ENCODE data around the gene NCLN. TPM values are rescaled to one million over a fixed set of nuclear protein-coding genes. Genes with fewer than 3 reads are reported as not detected.

The NCLN gene
- polyA plus RNA-seq, 3 donors = 28.6 to 60.9 (median 34.5) TPM

- Histone ChIP-seq H3K27ac (ENCODE audit: low read depth in 1 of 2, low read length in 2 of 2) (no peak overlapping the region), H3K27me3 (ENCODE audit: control insufficient read depth in 2 of 2, insufficient read depth in 2 of 2, low read length in 2 of 2) (no peaks in the 10 kb centered on the region), H3K36me3 (replicated peaks in 1 of 2; ENCODE audit: control insufficient read depth in 1 of 2, insufficient read depth in 2 of 2, low read length in 2 of 2) (no peaks in the 10 kb centered on the region), H3K4me2 (replicated peaks; ENCODE audit: extremely low read depth, low read length, poor library complexity, severe bottlenecking) (no peak overlapping the region), H2AFZ (ENCODE audit: insufficient read depth, low read depth, low read length, poor library complexity, severe bottlenecking) (no peak overlapping the region), H3K9me3 (replicated peaks in 1 of 2; ENCODE audit: control insufficient read depth in 1 of 2, insufficient read depth in 1 of 2, low read length in 2 of 2) (peaks cover 5 to 13% of the 10 kb centered on the region in 2 donors), H3K4me1 (ENCODE audit: control insufficient read depth in 1 of 2, insufficient read depth in 2 of 2, low read length in 2 of 2) (no peaks in the 10 kb centered on the region), H3K4me3 (replicated peaks in 1 of 3; ENCODE audit: low read depth in 2 of 3, low read length in 3 of 3) (no peak overlapping the region), H3K9ac (ENCODE audit: insufficient read depth, low read length, poor library complexity, severe bottlenecking) (no peak overlapping the region), H4K20me1 (ENCODE audit: insufficient read depth, low read length) (no peaks in the 10 kb centered on the region), H3K79me2 (ENCODE audit: insufficient read depth, low read length) (no peaks in the 10 kb centered on the region)
- intact Hi-C loops (cut with micrococcal nuclease) = no loop called here
- no peaks in the 10 kb centered on the region for H3K4me1 Mint-ChIP-seq
- H3K36me3 Mint-ChIP-seq = no peaks in the 10 kb centered on the region
- H3K27me3 Mint-ChIP-seq (ENCODE audit: low read depth in 3 of 3) = peaks cover 8 to 17% (median 11%) of the 10 kb centered on the region in 3 donors
- no peak for DNase-seq
- peaks cover 3 to 14% (median 13%) of the 10 kb centered on the region in 7 donors for H3K9me3 Mint-ChIP-seq
- TF ChIP-seq CTCF (IDR thresholded peaks at IDR 0.05) = no peak
- WGBS (ENCODE audit: insufficient coverage) = 80% methylated on average over 6 of the region's 8 CpGs
- H3K27ac Mint-ChIP-seq = no peak overlapping the region
- H3K4me3 Mint-ChIP-seq = no peak overlapping the region
Measured at GRCh38 chr19:3251229-3251628, 65.5 kb downstream of the NCLN start.

GRCh38 chr19:3252650-3253049 is 66.9 kb downstream of the NCLN start:
- Mint-ChIP-seq H3K4me1 (no peaks in the 10 kb centered on the region), H3K27me3 (ENCODE audit: low read depth in 3 of 3) (peaks cover 8 to 17% (median 9%) of the 10 kb centered on the region in 3 donors), H3K9me3 (peaks cover 3 to 14% (median 13%) of the 10 kb centered on the region in 7 donors), H3K27ac (no peak overlapping the region), H3K36me3 (no peaks in the 10 kb centered on the region), H3K4me3 (no peak overlapping the region)
- no peak for DNase-seq
- no peaks in the 10 kb centered on the region for H3K4me1 ChIP-seq (ENCODE audit: control insufficient read depth in 1 of 2, insufficient read depth in 2 of 2, low read length in 2 of 2)
- intact Hi-C loops (cut with micrococcal nuclease) = no loop called here
- no peak overlapping the region for H2AFZ ChIP-seq (ENCODE audit: insufficient read depth, low read depth, low read length, poor library complexity, severe bottlenecking)
- WGBS (ENCODE audit: insufficient coverage) = 88% methylated on average over 2 of the region's 2 CpGs
- H3K9me3 ChIP-seq (replicated peaks in 1 of 2; ENCODE audit: control insufficient read depth in 1 of 2, insufficient read depth in 1 of 2, low read length in 2 of 2) = peaks cover 5 to 13% of the 10 kb centered on the region in 2 donors
- H3K4me2 ChIP-seq (replicated peaks; ENCODE audit: extremely low read depth, low read length, poor library complexity, severe bottlenecking) = no peak overlapping the region
- H3K27me3 ChIP-seq (ENCODE audit: control insufficient read depth in 2 of 2, insufficient read depth in 2 of 2, low read length in 2 of 2) = no peaks in the 10 kb centered on the region
- no peak for TF ChIP-seq CTCF (IDR thresholded peaks at IDR 0.05)
- H3K27ac ChIP-seq (ENCODE audit: low read depth in 1 of 2, low read length in 2 of 2) = no peak overlapping the region
- H3K36me3 ChIP-seq (replicated peaks in 1 of 2; ENCODE audit: control insufficient read depth in 1 of 2, insufficient read depth in 2 of 2, low read length in 2 of 2) = no peaks in the 10 kb centered on the region
- no peak overlapping the region for H3K9ac ChIP-seq (ENCODE audit: insufficient read depth, low read length, poor library complexity, severe bottlenecking)
- no peaks in the 10 kb centered on the region for H4K20me1 ChIP-seq (ENCODE audit: insufficient read depth, low read length)
- H3K4me3 ChIP-seq (replicated peaks in 1 of 3; ENCODE audit: low read depth in 2 of 3, low read length in 3 of 3) = no peak overlapping the region
- no peaks in the 10 kb centered on the region for H3K79me2 ChIP-seq (ENCODE audit: insufficient read depth, low read length)

Data from CD14-positive monocyte (primary cell).